ENCODE results near the gene MLLT3. TPM values are rescaled to one million over a fixed set of nuclear protein-coding genes. Genes with fewer than 3 reads are reported as not detected.

MLLT3 gene
- total and polyA plus RNA-seq, 2 donors (not counting 1 experiment from before 2014, with no cell fraction given) = 37.3 to 43.8 TPM

DNA sequence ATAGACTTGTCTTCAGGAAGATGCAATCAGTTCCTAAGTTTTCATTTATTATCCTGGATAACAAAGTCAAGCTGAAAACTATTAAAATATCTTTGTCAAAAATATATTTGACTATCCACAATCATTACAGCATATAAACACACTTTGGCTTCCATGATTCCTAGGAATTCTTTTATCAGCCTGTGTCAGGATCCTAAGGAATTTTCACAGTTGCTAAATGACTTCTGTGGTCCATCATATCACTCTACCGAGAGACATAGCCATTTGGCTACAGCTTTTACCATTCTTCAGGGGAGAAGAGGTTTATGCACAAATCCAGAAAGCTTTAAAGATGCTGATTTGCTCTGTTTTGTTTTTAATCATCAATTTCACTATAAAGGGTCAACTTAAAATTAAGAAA lies 128.3 kb downstream of the MLLT3 start:
- no peaks in the 10 kb centered on the region for H3K4me1 ChIP-seq (ENCODE audit: control insufficient read depth, extremely low read depth, insufficient read depth, low read length)

DNA sequence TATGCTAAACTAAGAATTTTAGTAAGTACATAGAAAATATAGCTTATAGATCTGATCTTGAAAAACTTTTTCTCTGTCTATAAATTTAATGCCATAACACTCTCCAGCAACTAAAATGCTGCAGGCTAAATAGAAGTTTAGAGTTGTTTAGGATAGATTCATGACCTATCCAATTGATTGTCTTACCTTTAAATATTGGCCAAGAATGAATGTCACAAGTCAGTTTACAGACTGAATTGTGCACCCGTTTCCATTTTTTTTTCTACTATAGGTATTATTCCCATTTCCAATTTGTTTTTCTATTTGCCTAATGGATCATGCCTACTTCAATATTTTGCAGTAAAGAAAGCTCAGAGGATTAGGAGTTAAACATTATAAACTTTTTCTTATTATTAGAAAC lies 129.5 kb downstream of the MLLT3 start:
- no peak overlapping the region for H3K27ac ChIP-seq (ENCODE audit: insufficient read depth, low read length)
- no peaks in the 10 kb centered on the region for H3K9me3 ChIP-seq (ENCODE audit: control insufficient read depth, insufficient read depth, low read depth, low read length)
- H2AFZ ChIP-seq (ENCODE audit: low read length) = no peak overlapping the region
- no peak for TF ChIP-seq EZH2 (IDR thresholded peaks at IDR 0.05; ENCODE audit: low read length, missing control alignments)
- TF ChIP-seq, protein P1, sequence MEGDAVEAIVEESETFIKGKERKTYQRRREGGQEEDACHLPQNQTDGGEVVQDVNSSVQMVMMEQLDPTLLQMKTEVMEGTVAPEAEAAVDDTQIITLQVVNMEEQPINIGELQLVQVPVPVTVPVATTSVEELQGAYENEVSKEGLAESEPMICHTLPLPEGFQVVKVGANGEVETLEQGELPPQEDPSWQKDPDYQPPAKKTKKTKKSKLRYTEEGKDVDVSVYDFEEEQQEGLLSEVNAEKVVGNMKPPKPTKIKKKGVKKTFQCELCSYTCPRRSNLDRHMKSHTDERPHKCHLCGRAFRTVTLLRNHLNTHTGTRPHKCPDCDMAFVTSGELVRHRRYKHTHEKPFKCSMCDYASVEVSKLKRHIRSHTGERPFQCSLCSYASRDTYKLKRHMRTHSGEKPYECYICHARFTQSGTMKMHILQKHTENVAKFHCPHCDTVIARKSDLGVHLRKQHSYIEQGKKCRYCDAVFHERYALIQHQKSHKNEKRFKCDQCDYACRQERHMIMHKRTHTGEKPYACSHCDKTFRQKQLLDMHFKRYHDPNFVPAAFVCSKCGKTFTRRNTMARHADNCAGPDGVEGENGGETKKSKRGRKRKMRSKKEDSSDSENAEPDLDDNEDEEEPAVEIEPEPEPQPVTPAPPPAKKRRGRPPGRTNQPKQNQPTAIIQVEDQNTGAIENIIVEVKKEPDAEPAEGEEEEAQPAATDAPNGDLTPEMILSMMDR (conservative IDR thresholded peaks at IDR 0.05 in 1 of 2, IDR thresholded peaks at IDR 0.05 in 1 of 2; ENCODE audit: low read depth in 1 of 2, low read length in 2 of 2) = no peak
- H3K4me2 ChIP-seq (ENCODE audit: extremely low read depth, insufficient read depth, low read length) = no peak overlapping the region
- no peaks in the 10 kb centered on the region for H3K27me3 ChIP-seq (ENCODE audit: control insufficient read depth, insufficient read depth, low read length)
- no peak for DNase-seq (ENCODE audit: low read depth in 2 of 2)
- no peaks in the 10 kb centered on the region for H3K36me3 ChIP-seq (ENCODE audit: control insufficient read depth, insufficient read depth, low read length)
- H3K79me2 ChIP-seq (ENCODE audit: control insufficient read depth, insufficient read depth, low read length) = no peaks in the 10 kb centered on the region
- no peak overlapping the region for H3K9ac ChIP-seq (ENCODE audit: insufficient read depth, low read length)
- H3K4me1 ChIP-seq (ENCODE audit: control insufficient read depth, extremely low read depth, insufficient read depth, low read length) = no peaks in the 10 kb centered on the region
- no peak overlapping the region for H3K4me3 ChIP-seq (replicated peaks in 1 of 4; ENCODE audit: control extremely low read depth in 1 of 4, insufficient read depth in 1 of 4, low read depth in 3 of 4, low read length in 4 of 4)
- no peaks in the 10 kb centered on the region for H4K20me1 ChIP-seq (ENCODE audit: control insufficient read depth, extremely low read depth, insufficient read depth, low read length)

More for the DNA sequence above, 128.3 kb downstream of the MLLT3 start:
- Histone ChIP-seq H3K4me3 (replicated peaks in 1 of 4; ENCODE audit: control extremely low read depth in 1 of 4, insufficient read depth in 1 of 4, low read depth in 3 of 4, low read length in 4 of 4) (no peak overlapping the region), H3K27me3 (ENCODE audit: control insufficient read depth, insufficient read depth, low read length) (no peaks in the 10 kb centered on the region), H3K36me3 (ENCODE audit: control insufficient read depth, insufficient read depth, low read length) (no peaks in the 10 kb centered on the region), H3K79me2 (ENCODE audit: control insufficient read depth, insufficient read depth, low read length) (no peaks in the 10 kb centered on the region), H3K27ac (ENCODE audit: insufficient read depth, low read length) (no peak overlapping the region), H3K9me3 (ENCODE audit: control insufficient read depth, insufficient read depth, low read depth, low read length) (no peaks in the 10 kb centered on the region), H3K9ac (ENCODE audit: insufficient read depth, low read length) (no peak overlapping the region), H3K4me2 (ENCODE audit: extremely low read depth, insufficient read depth, low read length) (no peak overlapping the region), H2AFZ (ENCODE audit: low read length) (no peak overlapping the region), H4K20me1 (ENCODE audit: control insufficient read depth, extremely low read depth, insufficient read depth, low read length) (no peaks in the 10 kb centered on the region)
- no peak for TF ChIP-seq EZH2 (IDR thresholded peaks at IDR 0.05; ENCODE audit: low read length, missing control alignments)
- TF ChIP-seq, protein P1 (conservative IDR thresholded peaks at IDR 0.05 in 1 of 2, IDR thresholded peaks at IDR 0.05 in 1 of 2; ENCODE audit: low read depth in 1 of 2, low read length in 2 of 2) = no peak
- DNase-seq (ENCODE audit: low read depth in 2 of 2) = no peak

DNA sequence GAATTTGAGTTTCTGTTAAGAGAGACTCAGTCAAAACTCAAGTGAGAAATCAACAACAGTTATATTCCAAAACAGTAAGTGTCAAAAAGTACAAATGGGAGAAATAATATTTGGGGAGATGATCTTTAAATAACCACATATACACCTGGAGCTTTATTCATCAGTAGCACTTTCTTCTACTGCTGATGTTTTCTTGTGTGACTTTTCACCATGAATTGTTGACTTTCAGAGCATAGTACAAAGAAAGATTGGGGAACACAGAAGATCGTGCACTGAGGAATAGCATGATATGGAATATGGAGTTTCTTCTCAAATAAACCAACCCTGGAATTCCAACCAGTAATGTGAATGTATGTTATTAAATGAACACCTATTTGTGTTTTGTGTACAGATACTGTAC lies 130.7 kb downstream of the MLLT3 start:
- Histone ChIP-seq H3K79me2 (ENCODE audit: control insufficient read depth, insufficient read depth, low read length) (no peaks in the 10 kb centered on the region), H3K27me3 (ENCODE audit: control insufficient read depth, insufficient read depth, low read length) (no peaks in the 10 kb centered on the region), H3K4me1 (ENCODE audit: control insufficient read depth, extremely low read depth, insufficient read depth, low read length) (no peaks in the 10 kb centered on the region), H4K20me1 (ENCODE audit: control insufficient read depth, extremely low read depth, insufficient read depth, low read length) (no peaks in the 10 kb centered on the region), H3K4me2 (ENCODE audit: extremely low read depth, insufficient read depth, low read length) (no peak overlapping the region), H3K9ac (ENCODE audit: insufficient read depth, low read length) (no peak overlapping the region), H2AFZ (ENCODE audit: low read length) (no peak overlapping the region), H3K9me3 (ENCODE audit: control insufficient read depth, insufficient read depth, low read depth, low read length) (no peaks in the 10 kb centered on the region), H3K36me3 (ENCODE audit: control insufficient read depth, insufficient read depth, low read length) (no peaks in the 10 kb centered on the region), H3K27ac (ENCODE audit: insufficient read depth, low read length) (no peak overlapping the region), H3K4me3 (replicated peaks in 1 of 4; ENCODE audit: control extremely low read depth in 1 of 4, insufficient read depth in 1 of 4, low read depth in 3 of 4, low read length in 4 of 4) (no peak overlapping the region)
- no peak for TF ChIP-seq EZH2 (IDR thresholded peaks at IDR 0.05; ENCODE audit: low read length, missing control alignments)
- TF ChIP-seq, protein P1 (conservative IDR thresholded peaks at IDR 0.05 in 1 of 2, IDR thresholded peaks at IDR 0.05 in 1 of 2; ENCODE audit: low read depth in 1 of 2, low read length in 2 of 2) = no peak
- DNase-seq (ENCODE audit: low read depth in 2 of 2) = no peak
